GM18511 (cell line): ENCODE measurements around the gene SYNGR2.

ENCODE experiments used
- ATAC-seq: cut with Tn5 transposase; IDR thresholded peaks from one replicate; pipeline ENCODE4 v1.9.1; 2021; ENCODE audit warnings: mild to moderate bottlenecking, moderate library complexity; ENCODE audit not compliant: unreplicated experiment

Gene SYNGR2

GRCh38 chr17:78142119-78142861 is 26.1 kb upstream of the SYNGR2 start:
- ATAC-seq: no peak

GRCh38 chr17:78143214-78144146 is 24.9 kb upstream of the SYNGR2 start:
- ATAC-seq: no peak

GRCh38 chr17:78144147-78144719 is 24.1 kb upstream of the SYNGR2 start:
- ATAC-seq: no peak

- no peak for ATAC-seq
These were observed 23.4 kb upstream of the SYNGR2 start for GRCh38 chr17:78144736-78145641.

GRCh38 chr17:78146471-78146869 is 21.9 kb upstream of the SYNGR2 start:
- no peak for ATAC-seq

GRCh38 chr17:78146881-78147280 is 21.5 kb upstream of the SYNGR2 start:
- ATAC-seq: no peak

- ATAC-seq: peak; percentile 57
These were observed 20.9 kb upstream of the SYNGR2 start for GRCh38 chr17:78147315-78147998.

GRCh38 chr17:78148286-78149016 is 19.9 kb upstream of the SYNGR2 start:
- ATAC-seq: no peak

GRCh38 chr17:78151514-78152008 is 16.8 kb upstream of the SYNGR2 start:
- ATAC-seq: no peak

GRCh38 chr17:78154903-78155811 is 13.2 kb upstream of the SYNGR2 start:
- no peak for ATAC-seq

- peak; percentile 54 for ATAC-seq
These were observed 8.7 kb upstream of the SYNGR2 start for GRCh38 chr17:78159575-78160158.

- ATAC-seq: no peak
These were observed 4.3 kb upstream of the SYNGR2 start for GRCh38 chr17:78163881-78164747.

GRCh38 chr17:78164748-78165607 is 3.4 kb upstream of the SYNGR2 start:
- no peak for ATAC-seq

- ATAC-seq: no peak
These were observed 2.0 kb upstream of the SYNGR2 start for GRCh38 chr17:78166416-78166815.

GRCh38 chr17:78168903-78169793 is 767 bp downstream of the SYNGR2 start:
- ATAC-seq: no peak
